Measurements from ENCODE around the gene PDCD2L.
"Not testable (repeated sequence)": the region's sequence is repeated elsewhere in the genome, so short reads cannot be mapped to it uniquely, and the experiment has no call there.

PDCD2L gene

DNA sequence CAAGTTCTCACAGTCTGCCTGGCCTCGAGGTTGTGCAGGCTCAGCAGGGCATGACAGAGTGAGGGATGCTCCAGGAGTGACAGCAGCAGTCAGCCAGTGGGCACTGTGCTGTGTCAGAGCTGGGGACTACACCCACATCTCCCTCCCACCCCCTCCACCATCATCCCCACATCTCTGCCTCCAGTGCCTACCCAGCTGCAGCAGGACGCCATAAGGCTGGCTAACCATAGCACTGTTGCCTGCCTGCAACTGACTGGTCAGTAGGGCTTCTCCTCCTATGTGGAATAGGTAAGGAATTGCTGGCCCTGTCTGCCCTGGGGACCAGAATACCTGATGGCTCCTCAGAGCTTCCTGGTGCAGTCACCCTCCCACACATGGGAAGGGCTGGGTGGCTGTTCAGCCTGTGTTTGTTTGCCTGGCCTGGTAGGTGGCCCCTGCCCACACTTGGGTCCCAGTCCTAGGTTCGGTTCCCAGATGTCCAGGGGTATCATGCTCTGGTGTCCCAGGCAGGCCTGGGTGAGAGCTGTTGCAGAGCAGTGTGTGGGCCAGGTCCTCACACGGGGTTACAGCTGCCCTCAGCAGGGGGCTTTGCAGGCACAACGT, 23.5 kb upstream of the PDCD2L start:
- no peak for DNase-seq

DNA sequence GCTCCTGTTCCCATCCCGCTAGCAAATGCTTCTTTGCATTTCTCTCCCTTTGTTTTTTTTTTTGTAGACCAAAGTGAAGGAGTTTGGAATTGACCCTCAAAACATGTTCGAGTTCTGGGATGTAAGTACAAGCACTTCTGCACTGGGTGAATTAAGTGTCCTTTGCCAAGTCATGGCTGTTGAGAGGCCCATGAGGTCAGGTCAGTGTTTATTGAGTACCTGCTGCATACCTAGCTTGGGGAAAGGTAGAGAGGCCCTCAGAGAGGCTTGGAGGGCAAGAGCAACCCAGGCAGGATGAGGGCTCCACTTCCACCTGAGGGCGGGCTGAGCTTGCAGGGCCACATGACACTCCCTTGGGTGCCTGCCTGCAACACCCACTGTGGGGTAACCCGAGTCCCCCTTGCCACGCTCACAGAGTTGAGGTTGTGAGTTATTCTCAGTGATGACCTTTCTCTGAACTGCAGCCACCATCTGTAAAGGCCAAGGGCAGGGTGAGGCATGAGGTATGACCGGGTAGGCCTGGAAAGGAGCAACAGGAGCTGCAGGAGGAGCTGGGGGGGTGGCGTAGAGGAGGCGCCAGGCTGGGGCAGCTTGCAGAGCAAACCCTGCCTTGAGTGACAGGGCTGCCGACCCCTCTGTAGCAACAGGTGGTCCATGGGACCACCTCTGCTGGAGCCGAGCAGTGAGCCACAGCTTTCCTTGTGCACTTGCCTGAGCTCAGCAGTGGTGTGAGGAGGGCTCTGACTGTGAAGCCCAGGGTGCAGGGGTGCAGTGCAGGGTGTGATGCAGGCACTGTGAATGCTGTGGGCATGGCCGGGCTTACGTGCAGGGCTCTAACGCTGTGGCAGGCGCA, 22.6 kb upstream of the PDCD2L start:
- no peak for DNase-seq

DNA sequence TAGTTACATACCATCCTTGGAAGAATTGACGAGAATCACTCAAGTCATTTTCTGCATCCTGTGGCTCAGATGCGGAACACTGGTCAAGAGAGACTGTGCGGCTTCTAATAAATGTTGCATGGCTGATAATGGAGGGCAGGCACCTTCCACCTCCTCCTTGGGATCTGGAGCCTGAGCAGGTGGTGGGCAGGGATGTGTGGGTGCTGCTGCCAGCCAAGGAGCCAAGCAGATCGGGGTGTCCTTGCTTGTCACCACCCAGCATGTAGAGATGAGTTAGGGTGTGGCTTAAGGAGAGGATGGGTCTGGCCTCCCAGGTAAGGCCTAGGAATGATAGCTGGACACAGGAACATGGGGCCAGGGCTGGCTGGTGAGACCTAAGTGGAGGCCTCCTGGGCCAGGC, 21.7 kb upstream of the PDCD2L start:
- DNase-seq: no peak

DNA sequence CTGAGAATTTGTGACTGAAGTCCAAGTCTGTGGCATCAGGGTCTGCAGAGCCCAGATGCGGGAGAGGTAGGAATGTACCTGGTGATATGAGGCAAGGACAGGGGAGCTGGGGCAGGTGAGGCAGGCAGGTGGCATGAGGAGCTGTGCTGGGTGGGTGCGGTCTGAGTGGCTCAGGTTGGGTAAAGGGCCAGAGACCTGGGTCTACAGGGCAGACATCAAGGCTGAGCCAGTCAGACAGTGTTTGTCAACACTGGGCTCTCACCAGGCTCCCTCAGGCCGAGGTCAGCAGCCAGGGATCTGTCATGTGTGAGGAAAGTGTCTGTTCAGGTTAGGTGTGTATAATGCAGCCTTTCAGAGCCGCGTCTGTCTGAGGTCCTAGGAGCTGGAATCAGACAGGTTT, 20.6 kb upstream of the PDCD2L start:
- DNase-seq: no peak

DNA sequence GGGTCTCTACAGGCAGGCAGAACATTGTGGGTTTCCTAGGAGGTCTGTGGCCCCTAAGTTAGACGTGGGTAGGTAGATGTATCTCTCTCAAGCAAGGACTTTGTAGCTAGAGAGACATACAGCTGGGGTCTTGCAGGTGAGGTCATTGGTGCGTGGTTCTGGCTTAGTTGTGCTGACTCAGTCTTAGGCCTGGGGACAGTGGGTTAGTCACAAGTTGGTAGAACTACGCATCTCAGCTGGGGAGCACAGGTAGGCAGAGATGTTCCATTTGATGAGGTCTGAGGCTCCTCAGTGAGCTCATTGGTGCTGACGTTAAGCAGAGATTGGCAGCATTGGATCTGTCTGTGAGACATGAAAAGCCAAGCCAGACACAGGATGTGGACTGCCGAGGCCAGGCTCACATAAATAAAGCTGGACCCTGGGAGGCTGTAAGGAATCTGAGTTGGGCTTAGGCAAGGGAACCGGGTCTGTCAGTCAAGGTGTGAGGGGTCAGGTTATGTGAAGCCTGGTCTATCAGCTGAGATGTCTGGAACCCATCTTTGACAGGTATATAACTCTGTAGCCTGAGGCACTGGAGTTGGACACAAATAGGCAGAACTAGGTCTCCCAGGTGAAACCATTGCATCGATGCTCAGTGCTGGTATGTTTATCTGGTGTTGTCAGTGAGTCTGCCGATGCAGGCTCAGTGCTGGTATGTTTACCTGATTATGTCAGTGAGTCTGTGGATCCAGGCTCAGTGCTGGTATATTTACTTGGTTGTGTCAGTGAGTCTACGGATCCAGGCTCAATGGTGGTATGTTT, 17.4 kb upstream of the PDCD2L start:
- no peak for DNase-seq

DNA sequence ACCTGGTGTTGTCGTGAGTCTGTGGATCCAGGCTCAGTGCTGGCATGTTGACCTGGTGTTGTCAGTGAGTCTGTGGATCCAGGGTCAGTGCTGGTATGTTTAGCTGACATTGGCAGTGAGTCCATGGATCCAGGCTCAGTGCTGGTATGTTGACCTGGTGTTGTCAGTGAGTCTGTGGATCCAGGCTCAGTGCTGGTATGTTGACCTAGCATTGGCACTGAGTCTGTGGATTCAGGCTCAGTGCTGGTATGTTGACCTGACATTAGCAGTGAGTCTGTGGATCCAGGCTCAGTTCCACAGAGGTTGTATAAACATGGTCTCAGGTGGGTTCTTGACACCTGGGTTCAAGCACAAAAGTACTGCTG, 16.8 kb upstream of the PDCD2L start:
- DNase-seq: no peak

DNA sequence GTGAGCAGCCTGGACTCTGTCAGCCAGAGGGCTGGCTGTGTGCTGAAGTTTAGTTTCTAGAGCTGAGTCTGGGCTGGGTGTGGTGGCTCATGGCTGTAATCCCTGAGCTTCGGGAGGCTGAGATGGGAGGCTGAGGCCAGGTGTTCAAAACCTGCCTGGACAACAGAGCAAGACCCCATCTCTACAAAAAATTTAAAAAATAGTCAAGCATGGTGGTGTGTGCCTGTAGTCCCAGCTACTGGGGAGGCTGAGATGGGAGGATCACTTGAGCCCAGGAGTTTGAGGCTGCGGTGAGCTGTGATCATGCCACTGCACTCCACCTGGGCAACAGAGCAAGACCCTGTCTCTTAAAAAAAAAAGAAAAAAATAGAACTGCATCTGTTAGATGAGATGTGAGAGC, 15.5 kb upstream of the PDCD2L start:
- DNase-seq: not testable (repeated sequence)

DNA sequence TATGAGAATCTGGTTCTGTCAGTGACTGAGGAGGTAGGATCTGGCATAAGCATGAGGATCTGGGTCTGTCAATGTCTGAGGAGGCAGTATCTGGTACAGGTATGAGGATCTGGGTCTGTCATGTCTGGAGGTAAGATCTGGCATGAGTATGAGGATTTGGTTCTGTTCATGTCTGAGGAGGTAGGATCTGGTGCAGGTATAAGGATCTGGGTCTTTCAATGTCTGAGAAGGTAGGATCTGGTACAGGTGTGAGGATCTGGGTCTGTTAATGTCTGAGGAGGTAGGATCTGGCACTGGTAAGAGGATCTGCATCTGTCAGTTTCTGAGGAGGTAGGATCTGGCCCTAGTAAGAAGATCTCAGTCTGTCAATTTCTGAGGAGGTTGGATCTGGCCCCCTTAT, 12.4 kb upstream of the PDCD2L start:
- DNase-seq: no peak

DNA sequence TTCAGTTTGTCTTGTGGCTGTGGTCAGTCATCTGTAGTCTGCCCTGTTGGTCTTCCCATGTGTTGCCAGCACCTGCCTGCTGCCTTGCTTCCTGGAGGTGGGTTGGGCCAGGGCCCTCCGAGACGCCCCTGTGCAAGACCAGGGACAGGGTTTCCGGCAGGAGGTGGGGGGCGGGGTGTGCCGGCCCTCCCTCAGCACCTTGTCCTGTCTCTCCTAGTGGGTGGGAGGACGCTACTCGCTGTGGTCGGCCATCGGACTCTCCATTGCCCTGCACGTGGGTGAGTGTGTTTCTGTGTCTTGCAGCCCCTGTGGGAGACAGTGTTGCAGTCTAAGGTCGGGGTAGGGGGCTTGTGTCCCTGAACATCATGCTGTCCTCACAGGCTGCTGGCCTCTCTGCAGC, 11.2 kb upstream of the PDCD2L start:
- no peak for DNase-seq

DNA sequence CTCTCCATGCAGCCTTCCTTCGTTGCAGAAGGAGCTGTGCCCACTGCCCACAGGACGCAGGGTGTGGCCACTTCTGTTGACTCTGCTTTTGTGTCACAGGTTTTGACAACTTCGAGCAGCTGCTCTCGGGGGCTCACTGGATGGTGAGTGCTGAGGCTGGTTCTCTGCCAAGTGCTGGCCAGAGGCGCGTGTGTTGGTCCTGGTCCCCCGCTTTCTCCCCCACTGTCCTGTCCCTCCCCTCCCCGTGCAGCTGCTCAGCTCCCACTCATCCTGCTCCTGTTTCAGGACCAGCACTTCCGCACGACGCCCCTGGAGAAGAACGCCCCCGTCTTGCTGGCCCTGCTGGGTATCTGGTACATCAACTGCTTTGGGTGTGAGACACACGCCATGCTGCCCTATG, 10.6 kb upstream of the PDCD2L start:
- DNase-seq: no peak

DNA sequence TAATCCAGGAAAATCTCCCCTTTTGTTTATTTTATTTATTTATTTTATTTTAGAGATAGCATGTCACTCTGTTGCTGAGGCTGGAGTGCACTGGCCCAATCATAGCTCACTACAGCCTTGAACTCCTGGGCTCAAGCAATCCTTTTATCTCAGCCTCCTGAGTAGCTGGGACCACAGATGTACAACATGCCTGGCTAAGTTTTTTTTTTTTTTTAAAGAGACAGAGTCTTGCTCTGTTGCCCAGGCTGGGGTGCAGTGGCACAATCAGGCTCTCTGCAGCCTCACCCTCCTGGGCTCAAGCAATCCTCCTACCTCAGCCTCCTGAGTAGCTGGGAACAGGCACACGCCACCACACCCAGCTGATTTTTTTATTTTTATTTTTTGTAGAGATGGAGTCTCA, 6.3 kb upstream of the PDCD2L start:
- no peak for DNase-seq

DNA sequence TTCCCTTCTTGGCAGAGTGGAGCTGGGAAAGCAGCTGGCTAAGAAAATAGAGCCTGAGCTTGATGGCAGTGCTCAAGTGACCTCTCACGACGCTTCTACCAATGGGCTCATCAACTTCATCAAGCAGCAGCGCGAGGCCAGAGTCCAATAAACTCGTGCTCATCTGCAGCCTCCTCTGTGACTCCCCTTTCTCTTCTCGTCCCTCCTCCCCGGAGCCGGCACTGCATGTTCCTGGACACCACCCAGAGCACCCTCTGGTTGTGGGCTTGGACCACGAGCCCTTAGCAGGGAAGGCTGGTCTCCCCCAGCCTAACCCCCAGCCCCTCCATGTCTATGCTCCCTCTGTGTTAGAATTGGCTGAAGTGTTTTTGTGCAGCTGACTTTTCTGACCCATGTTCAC, 4.3 kb upstream of the PDCD2L start:
- no peak for DNase-seq

DNA sequence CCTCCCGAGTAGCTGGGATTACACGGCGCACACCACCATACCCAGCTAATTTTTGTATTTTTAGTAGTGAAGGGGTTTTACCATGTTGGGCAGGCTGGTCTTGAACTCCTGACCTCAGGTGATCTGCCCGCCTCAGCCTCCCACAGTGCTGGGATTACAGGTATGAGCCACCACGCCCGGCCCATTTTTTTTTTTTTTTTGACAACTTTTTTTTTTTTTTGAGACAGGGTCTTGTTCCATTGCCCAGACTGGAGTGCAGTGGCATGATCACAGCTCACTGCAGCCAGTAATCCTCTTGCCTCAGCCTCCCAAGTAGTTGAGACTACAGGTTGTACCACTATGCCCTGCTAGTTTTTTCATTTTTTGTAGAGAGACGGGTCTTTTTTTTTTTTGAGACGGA, 3.4 kb upstream of the PDCD2L start:
- not testable (repeated sequence) for DNase-seq

DNA sequence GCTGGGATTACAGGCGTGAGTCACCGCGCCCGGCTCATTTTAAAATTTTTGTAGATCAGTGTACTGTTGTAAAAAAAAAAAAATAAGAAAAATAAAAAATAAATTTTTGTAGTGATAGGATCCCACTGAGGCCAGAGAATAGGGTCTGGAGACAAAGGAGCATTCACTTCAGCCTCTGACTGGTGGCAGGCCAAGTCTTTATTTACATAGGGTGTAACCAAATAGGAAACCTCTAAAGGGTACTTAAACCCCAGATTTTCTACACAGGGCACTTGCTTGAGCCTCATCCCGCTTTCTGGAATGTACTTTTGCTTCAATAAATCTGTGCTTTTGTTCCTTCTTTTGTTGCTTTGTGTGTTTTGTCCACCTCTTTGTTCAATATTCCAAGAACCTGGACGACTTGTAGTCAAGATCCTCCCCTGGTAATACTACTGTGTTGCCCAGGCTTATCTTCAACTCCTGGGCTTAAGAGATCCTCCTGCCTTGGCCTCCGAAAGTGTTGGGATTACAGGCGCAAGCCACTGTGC, 2.1 kb upstream of the PDCD2L start:
- DNase-seq: no peak

DNA sequence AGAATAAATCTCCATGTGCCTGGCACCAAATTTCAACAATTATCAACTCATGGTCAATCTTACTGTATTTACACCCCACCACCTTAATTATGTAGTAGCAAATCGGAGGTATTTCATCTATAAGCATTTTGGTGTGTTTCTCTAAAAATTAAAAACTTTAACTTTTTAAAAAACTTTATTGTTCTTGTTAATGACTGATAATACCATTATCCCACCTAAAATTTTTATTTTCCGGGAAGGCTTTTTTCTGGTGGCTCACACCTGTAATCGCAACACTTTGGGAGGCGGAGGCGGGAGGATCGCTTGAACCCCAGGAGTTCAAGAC, 453 bp upstream of the PDCD2L start:
- no peak for DNase-seq

DNA sequence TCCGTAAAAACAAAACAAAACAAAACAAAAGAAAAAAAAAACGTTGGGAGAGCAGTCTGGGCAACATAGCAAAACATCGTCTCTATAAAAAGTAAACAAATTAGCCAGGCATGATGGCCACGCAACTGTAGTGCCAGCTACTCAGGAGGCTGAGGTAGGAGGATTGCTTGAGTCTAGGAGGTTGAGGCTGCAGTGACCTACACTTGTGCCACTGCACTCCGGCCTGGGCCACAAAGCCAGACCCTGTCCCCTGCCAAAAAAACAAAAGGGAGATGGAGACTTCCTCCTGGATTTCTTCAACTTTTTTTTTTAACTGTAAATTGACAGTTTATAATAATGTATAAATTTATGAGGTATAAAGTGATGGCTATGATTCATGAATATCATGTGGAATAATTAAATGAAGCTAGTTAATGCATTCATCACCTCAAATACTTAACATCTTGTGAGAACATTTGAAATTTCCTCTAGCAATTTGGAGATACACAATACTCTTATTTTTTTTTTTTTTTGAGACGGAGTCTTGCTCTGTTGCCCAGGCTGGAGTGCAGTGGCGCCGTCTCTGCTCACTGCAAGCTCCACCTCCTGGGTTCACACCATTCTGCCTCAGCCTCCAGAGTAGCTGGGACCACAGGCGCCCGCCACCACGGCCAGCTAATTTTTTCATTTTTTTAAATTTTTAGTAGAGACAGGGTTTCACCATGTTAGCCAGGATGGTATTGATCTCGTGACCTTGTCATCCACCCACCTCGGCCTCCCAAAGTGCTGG, 1.9 kb downstream of the PDCD2L start:
- no peak for DNase-seq

DNA sequence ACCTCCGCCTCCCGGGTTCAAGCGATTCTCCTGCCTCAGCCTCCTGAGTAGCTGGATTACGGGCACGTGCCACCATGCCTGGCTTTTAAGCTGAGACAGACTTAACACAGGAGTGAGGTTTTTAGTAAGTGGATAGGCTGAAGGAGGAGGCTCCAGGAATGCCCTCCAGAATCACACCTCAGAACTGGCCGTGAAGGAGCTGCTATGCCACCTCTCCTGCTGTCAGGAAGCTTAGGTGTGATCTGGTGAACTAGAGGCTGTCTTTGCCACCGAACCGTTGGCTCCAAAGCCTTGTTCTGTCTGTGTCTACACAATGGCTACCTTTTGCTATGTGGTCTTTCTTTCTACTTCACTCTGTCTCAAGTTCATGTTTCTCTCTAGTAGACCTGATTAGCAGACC, 4.2 kb downstream of the PDCD2L start:
- DNase-seq: no peak

DNA sequence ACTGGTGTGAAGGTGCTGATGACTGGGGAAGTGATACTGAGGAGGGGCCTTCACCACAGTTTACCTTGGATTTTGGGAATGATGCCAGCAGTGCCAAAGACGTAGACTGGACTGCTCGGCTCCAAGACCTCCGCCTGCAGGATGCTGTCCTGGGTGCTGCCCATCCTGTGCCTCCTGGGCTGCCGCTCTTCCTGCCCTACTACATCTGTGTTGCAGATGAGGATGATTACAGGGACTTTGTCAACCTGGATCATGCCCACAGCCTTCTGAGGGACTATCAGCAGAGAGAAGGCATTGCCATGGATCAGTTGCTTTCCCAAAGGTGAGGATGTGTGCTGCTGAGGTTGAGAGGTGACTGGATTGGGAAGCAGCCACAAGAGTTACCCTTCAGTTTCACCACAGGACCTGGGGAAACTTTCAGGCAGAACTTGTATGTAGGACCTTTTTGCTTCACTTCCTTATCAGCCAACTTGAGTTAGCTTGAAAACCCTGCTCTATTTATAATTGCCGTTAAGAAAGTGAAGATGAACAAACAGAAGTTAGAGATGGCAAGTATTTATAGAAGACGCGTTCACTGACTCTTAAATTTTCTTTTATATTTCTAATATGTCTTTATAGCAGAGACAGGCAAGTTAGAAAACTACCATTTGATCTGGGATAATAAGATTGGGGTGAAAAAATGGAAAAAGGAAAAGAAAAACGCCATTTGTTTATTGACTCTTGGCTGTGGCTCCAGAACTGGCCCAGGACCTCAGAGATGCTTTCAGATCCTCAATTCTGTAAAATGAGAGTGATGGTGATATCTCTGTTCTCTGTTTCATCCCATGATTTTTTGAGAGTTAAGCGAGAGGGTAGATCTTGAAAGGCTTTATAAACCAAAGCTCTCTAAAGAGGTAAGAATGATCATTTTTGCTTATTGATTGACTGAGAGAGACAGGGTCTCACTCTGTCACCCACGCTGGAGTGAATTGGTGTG, 5.3 kb downstream of the PDCD2L start:
- DNase-seq: no peak

DNA sequence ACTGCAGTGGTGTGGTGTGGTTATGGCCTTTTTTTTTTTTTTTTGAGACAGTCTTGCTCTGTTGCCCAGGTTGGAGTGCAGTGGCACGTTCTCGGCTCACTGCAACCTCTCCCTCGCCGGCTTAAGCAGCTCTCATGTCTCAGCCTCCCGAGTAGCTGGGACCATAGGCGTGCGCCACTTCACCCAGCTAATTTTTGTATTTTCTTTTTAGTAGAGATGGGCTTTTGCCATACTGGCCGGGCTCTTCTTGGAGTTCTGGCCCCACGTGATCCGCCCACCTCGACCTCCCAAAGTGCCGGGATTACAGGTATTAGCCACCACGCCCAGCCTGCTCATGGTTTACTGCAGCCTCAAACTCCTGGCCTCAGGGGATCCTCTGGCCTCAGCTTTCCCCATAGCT, 7.0 kb downstream of the PDCD2L start:
- DNase-seq: no peak

DNA sequence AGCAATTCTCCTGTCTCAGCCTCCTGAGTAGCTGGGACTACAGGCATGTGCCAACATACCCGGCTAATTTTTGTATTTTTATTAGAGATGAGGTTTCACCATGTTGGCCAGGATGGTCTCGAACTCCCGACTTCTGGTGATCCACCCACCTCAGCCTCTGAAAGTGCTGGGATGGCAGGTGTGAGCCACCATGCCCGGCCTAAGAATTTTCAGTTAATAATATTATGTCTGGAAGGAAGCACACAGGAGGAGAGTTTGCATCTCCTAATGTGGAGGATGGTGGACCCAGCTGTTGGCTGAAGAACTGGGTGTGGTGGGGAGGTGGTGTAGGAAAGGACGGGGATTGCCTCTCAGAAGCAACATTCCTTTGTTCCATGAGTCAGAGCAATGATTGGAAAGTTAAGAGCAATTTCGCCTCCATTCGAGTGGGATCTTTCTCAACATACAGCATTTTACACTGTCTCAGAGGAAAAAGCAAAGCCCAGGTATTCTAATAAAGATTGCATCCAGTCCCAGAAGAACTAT, 11.9 kb downstream of the PDCD2L start:
- DNase-seq: no peak

DNA sequence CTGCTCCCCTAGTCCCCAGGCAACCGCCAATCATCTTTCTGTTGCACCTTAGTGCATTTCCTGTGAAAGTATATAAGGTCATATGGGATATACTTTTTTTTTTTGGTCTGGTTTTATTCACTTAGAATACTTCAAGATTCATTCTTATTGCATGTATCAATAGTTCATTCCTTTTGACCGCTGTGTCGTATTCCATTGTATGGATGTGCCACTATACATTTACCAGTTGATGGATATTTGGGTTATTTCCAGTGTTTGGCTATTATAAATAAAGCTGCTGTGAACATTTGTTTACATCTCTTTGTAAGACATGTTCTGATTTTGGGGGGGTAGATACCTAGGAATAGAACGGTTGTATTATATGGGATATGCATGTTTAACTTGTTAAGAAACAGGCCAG, 14.1 kb downstream of the PDCD2L start:
- no peak for DNase-seq
